DOHH2 (cell line): Measurements from ENCODE around the gene LRRC1.

Experiments
- H3F3A ChIP-seq: fragments of 200-600 bp; sonication (generic), shearing (Covaris generic); 2 replicates; pipeline ENCODE4 v1.6.0; 2016; ENCODE audit warnings: antibody characterized with exemption, mild to moderate bottlenecking; ENCODE audit not compliant: control insufficient read depth, insufficient read depth
- H3K27ac ChIP-seq: fragments of 200-600 bp; sonication (generic); 2 replicates; pipeline ENCODE4 v1.5.1; 2014; ENCODE audit warnings: low read depth, mild to moderate bottlenecking, low read length, moderate library complexity
- H3K27me3 ChIP-seq: fragments of 200-600 bp; sonication (generic); 2 replicates; pipeline ENCODE4 v1.6.1; 2014; ENCODE audit warnings: mild to moderate bottlenecking, low read length, mixed read lengths; ENCODE audit not compliant: control insufficient read depth
- H3K36me3 ChIP-seq: fragments of 200-600 bp; sonication (generic); 2 replicates; pipeline ENCODE4 v1.6.1; 2014; ENCODE audit warnings: mild to moderate bottlenecking, low read length, moderate library complexity, mixed read lengths; ENCODE audit not compliant: control insufficient read depth
- H3K4me1 ChIP-seq: fragments of 200-600 bp; sonication (generic); 2 replicates; pipeline ENCODE4 v1.6.1; 2014; ENCODE audit warnings: mild to moderate bottlenecking, low read length, mixed read lengths; ENCODE audit not compliant: control insufficient read depth
- H3K4me2 ChIP-seq: fragments of 200-600 bp; sonication (generic); 2 replicates; pipeline ENCODE4 v1.6.0; 2014; ENCODE audit warnings: mild to moderate bottlenecking, low read length, moderate library complexity
- H3K4me3 ChIP-seq: fragments of 200-600 bp; sonication (generic); 2 replicates; pipeline ENCODE4 v1.5.1; 2014; ENCODE audit warnings: mild to moderate bottlenecking, low read length, mixed read lengths
- H3K79me2 ChIP-seq: fragments of 200-600 bp; sonication (generic); 2 replicates; pipeline ENCODE4 v1.6.1; 2014; ENCODE audit warnings: mild to moderate bottlenecking, low read length, mixed read lengths; ENCODE audit not compliant: control insufficient read depth
- H3K9me2 ChIP-seq: fragments of 200-600 bp; sonication (generic); replicated peaks from 2 replicates; pipeline ENCODE4 v1.6.1; 2014; ENCODE audit warnings: mild to moderate bottlenecking, low read length, mixed read lengths; ENCODE audit not compliant: control insufficient read depth
- H3K9me3 ChIP-seq: fragments of 200-600 bp; sonication (generic); 2 replicates; pipeline ENCODE4 v1.6.1; 2014; ENCODE audit warnings: antibody characterized with exemption, low read length, mixed read lengths; ENCODE audit not compliant: control insufficient read depth, insufficient read depth
- H4K20me1 ChIP-seq: fragments of 200-600 bp; sonication (generic); 2 replicates; pipeline ENCODE4 v1.6.0; 2014; ENCODE audit warnings: low read depth, mild to moderate bottlenecking, antibody characterized with exemption, low read length, moderate library complexity; ENCODE audit not compliant: control insufficient read depth, insufficient read depth
- EZH2phosphoT487 ChIP-seq: fragments of 200-600 bp; sonication (generic); IDR thresholded peaks from 2 replicates; pipeline ENCODE4 v1.6.1; 2017; ENCODE audit warnings: borderline replicate concordance, mild to moderate bottlenecking, antibody characterized with exemption, low read length, moderate library complexity, mixed read lengths
- TF ChIP-seq, protein P1 (sequence below): fragments of 200-600 bp; sonication (generic); IDR thresholded peaks from one replicate; pipeline ENCODE4 v1.5.1; 2014; ENCODE audit warnings: antibody characterized with exemption, mild to moderate bottlenecking, low read depth, low read length; ENCODE audit not compliant: poor library complexity, severe bottlenecking

LRRC1 gene

DNA sequence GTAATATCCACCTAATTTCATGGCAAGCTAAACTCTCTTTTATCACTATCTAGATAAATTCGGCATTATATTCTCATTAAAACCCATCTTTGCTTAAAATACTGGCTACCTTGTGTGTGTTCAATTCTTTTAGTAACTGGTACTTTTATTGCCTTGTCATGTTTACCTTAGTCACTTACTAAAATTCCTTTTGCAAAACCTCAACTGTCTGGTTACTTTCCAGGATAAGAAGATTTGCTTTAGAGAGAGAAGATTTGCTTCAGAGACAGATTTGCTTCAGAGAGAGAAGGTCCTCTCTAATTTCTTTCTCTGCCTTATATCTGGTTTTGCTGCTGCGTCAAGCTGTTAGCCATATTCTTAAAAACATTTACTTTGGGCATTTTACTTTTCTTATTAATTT, 164.9 kb downstream of the LRRC1 start:
- Histone ChIP-seq H3K4me1 (no peaks in the 10 kb centered on the region), H3K9me2 (no peaks in the 10 kb centered on the region; the same call in 1 of the 2 replicates), H3F3A (no peaks in the 10 kb centered on the region), H3K27me3 (peaks cover 21% of the 10 kb centered on the region), H3K9me3 (peaks cover 3% of the 10 kb centered on the region; the same call in 1 of the 2 replicates), H3K4me3 (no peak overlapping the region), H3K79me2 (no peaks in the 10 kb centered on the region), H3K27ac (no peak overlapping the region), H4K20me1 (no peaks in the 10 kb centered on the region), H3K36me3 (no peaks in the 10 kb centered on the region), H3K4me2 (no peak overlapping the region)
- no peak for TF ChIP-seq EZH2phosphoT487
- TF ChIP-seq, protein P1, sequence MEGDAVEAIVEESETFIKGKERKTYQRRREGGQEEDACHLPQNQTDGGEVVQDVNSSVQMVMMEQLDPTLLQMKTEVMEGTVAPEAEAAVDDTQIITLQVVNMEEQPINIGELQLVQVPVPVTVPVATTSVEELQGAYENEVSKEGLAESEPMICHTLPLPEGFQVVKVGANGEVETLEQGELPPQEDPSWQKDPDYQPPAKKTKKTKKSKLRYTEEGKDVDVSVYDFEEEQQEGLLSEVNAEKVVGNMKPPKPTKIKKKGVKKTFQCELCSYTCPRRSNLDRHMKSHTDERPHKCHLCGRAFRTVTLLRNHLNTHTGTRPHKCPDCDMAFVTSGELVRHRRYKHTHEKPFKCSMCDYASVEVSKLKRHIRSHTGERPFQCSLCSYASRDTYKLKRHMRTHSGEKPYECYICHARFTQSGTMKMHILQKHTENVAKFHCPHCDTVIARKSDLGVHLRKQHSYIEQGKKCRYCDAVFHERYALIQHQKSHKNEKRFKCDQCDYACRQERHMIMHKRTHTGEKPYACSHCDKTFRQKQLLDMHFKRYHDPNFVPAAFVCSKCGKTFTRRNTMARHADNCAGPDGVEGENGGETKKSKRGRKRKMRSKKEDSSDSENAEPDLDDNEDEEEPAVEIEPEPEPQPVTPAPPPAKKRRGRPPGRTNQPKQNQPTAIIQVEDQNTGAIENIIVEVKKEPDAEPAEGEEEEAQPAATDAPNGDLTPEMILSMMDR = no peak

DNA sequence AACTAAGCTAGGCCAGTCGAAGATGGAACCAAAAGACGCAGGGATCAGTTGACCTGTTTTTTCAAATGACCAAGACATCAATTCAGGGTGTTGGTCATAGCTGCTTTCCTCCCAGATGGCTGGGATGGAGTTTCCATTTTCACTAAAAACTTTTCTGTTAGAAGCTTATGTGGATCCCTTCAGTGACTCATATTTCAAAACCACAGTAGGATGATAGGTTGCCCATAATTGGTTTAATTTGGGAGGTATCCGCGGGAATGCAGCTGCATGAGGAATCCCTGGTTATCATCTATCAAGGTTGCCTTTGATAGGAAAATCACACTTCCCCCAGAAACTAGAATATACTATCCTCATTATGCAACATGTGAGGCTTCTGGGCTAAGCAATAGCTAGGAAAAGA, 165.5 kb downstream of the LRRC1 start:
- H3K27ac ChIP-seq = no peak overlapping the region

DNA sequence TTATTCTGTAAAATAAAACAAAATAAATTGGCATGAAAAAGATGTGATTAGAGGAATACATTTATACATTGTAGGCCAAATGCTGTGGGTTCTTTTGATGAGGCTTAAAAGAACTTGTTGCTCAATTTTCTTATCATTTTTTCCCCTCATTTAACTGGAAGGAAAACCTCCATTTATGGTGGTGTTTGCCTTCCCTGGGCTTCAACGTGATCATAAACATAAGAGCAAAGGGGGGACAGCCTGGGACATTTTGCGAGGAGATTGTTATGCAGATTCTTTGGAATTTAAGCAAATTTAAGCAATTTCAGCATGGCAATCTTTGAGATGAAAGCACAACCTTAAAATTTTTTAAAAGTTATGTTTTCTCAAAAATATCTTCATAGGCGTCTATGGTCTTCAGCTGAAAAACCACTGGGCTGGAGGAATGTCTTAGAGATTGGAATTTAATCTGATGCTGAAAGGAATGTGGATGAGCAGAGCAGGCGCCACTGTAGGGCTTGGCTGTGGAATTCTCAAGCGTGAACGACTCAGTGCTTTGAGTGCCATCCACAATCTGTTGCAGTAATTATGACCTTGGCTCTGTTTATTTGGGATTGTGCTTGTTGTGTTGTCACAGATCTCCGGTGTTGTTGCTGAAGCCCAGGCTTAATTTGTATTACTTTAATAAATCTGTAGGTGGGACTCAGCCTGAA, 167.0 kb downstream of the LRRC1 start:
- Histone ChIP-seq H4K20me1 (no peaks in the 10 kb centered on the region), H3K27ac (no peak overlapping the region), H3K4me3 (no peak overlapping the region), H3F3A (no peaks in the 10 kb centered on the region), H3K27me3 (peaks cover 12% of the 10 kb centered on the region), H3K79me2 (no peaks in the 10 kb centered on the region), H3K9me3 (peaks cover 4% of the 10 kb centered on the region; the same call in 1 of the 2 replicates), H3K9me2 (no peaks in the 10 kb centered on the region; the same call in 1 of the 2 replicates), H3K4me1 (no peaks in the 10 kb centered on the region), H3K4me2 (no peak overlapping the region), H3K36me3 (no peaks in the 10 kb centered on the region)
- TF ChIP-seq EZH2phosphoT487 = no peak
- TF ChIP-seq, protein P1 = no peak

More for the DNA sequence above, 165.5 kb downstream of the LRRC1 start:
- Histone ChIP-seq H3K4me3 (no peak overlapping the region), H3K9me2 (no peaks in the 10 kb centered on the region; the same call in 1 of the 2 replicates), H3K4me1 (no peaks in the 10 kb centered on the region), H3K79me2 (no peaks in the 10 kb centered on the region), H3K9me3 (peaks cover 4% of the 10 kb centered on the region; the same call in 1 of the 2 replicates), H3K4me2 (no peak overlapping the region), H3K27me3 (peaks cover 19% of the 10 kb centered on the region), H3K36me3 (no peaks in the 10 kb centered on the region), H3F3A (no peaks in the 10 kb centered on the region), H4K20me1 (no peaks in the 10 kb centered on the region)
- TF ChIP-seq, protein P1 = no peak
- no peak for TF ChIP-seq EZH2phosphoT487
